ENCODE data around the gene CAMTA1.

CAMTA1 gene

GRCh38 chr1:7526867-7527732 is 741.8 kb downstream of the CAMTA1 start:
- Histone ChIP-seq H3K27me3 (no peaks in the 10 kb centered on the region), H3K4me2 (no peak overlapping the region), H4K20me1 (no peaks in the 10 kb centered on the region), H3K36me3 (no peaks in the 10 kb centered on the region), H3K9me3 (no peaks in the 10 kb centered on the region), H3K27ac (no peak overlapping the region), H3K4me1 (no peaks in the 10 kb centered on the region; the same call in 1 of the 2 replicates), H3K4me3 (no peak overlapping the region), H3K9ac (no peak overlapping the region)
- no peak for TF ChIP-seq Cebpa-rat (IDR thresholded peaks at IDR 0.05)

- H3K9me3 ChIP-seq = no peaks in the 10 kb centered on the region
- H3K4me2 ChIP-seq = no peak overlapping the region
- no peak overlapping the region for H3K4me3 ChIP-seq
- H3K36me3 ChIP-seq = no peaks in the 10 kb centered on the region
- TF ChIP-seq Cebpa-rat (IDR thresholded peaks at IDR 0.05) = no peak
- no peak overlapping the region for H3K27ac ChIP-seq
- H4K20me1 ChIP-seq = no peaks in the 10 kb centered on the region
- no peaks in the 10 kb centered on the region for H3K27me3 ChIP-seq
- H3K4me1 ChIP-seq = no peaks in the 10 kb centered on the region; the same call in 1 of the 2 replicates
- H3K9ac ChIP-seq = no peak overlapping the region
Measured at GRCh38 chr1:7527733-7528045, 742.4 kb downstream of the CAMTA1 start.

GRCh38 chr1:7528386-7529198 is 743.3 kb downstream of the CAMTA1 start:
- Histone ChIP-seq H3K27ac (no peak overlapping the region), H3K27me3 (no peaks in the 10 kb centered on the region), H4K20me1 (no peaks in the 10 kb centered on the region), H3K4me1 (no peaks in the 10 kb centered on the region; the same call in 1 of the 2 replicates), H3K9ac (no peak overlapping the region), H3K4me3 (no peak overlapping the region), H3K9me3 (no peaks in the 10 kb centered on the region), H3K36me3 (no peaks in the 10 kb centered on the region), H3K4me2 (no peak overlapping the region)
- no peak for TF ChIP-seq Cebpa-rat (IDR thresholded peaks at IDR 0.05)

GRCh38 chr1:7529917-7530316 is 744.7 kb downstream of the CAMTA1 start:
- no peak overlapping the region for H3K4me3 ChIP-seq
- H3K4me2 ChIP-seq = no peak overlapping the region
- no peaks in the 10 kb centered on the region for H3K27me3 ChIP-seq
- H3K27ac ChIP-seq = no peak overlapping the region
- no peak for TF ChIP-seq Cebpa-rat (IDR thresholded peaks at IDR 0.05)
- no peaks in the 10 kb centered on the region for H3K9me3 ChIP-seq
- no peaks in the 10 kb centered on the region for H3K36me3 ChIP-seq
- no peaks in the 10 kb centered on the region for H4K20me1 ChIP-seq
- peaks cover 3% of the 10 kb centered on the region for H3K4me1 ChIP-seq
- H3K9ac ChIP-seq = no peak overlapping the region

- H3K4me1 ChIP-seq = peaks cover 22% of the 10 kb centered on the region
- no peak overlapping the region for H3K9ac ChIP-seq
- H3K36me3 ChIP-seq = no peaks in the 10 kb centered on the region
- no peaks in the 10 kb centered on the region for H3K27me3 ChIP-seq
- no peaks in the 10 kb centered on the region for H4K20me1 ChIP-seq
- no peak overlapping the region for H3K4me3 ChIP-seq
- no peak overlapping the region for H3K4me2 ChIP-seq
- H3K9me3 ChIP-seq = no peaks in the 10 kb centered on the region
- no peak overlapping the region for H3K27ac ChIP-seq
- TF ChIP-seq Cebpa-rat (IDR thresholded peaks at IDR 0.05) = no peak
Measured at GRCh38 chr1:7531562-7532340, 746.5 kb downstream of the CAMTA1 start.

- H3K4me1 ChIP-seq = peaks cover 34% of the 10 kb centered on the region
Measured at GRCh38 chr1:7533006-7533405, 747.8 kb downstream of the CAMTA1 start.

GRCh38 chr1:7534061-7534825 is 749.0 kb downstream of the CAMTA1 start:
- Histone ChIP-seq H3K4me2 (no peak overlapping the region), H3K36me3 (no peaks in the 10 kb centered on the region), H3K27me3 (no peaks in the 10 kb centered on the region), H3K4me1 (peaks cover 47% of the 10 kb centered on the region), H4K20me1 (no peaks in the 10 kb centered on the region), H3K9ac (no peak overlapping the region), H3K4me3 (no peak overlapping the region), H3K27ac (0 out of 2 replicates have a peak overlapping the region, but pooled peaks have one; percentile 13), H3K9me3 (no peaks in the 10 kb centered on the region)
- no peak for TF ChIP-seq Cebpa-rat (IDR thresholded peaks at IDR 0.05)

More at GRCh38 chr1:7533006-7533405, 747.8 kb downstream of the CAMTA1 start:
- Histone ChIP-seq H3K27ac (no peak overlapping the region), H3K9me3 (no peaks in the 10 kb centered on the region), H3K4me2 (no peak overlapping the region), H3K36me3 (no peaks in the 10 kb centered on the region), H3K4me3 (no peak overlapping the region), H4K20me1 (no peaks in the 10 kb centered on the region), H3K9ac (no peak overlapping the region), H3K27me3 (no peaks in the 10 kb centered on the region)
- no peak for TF ChIP-seq Cebpa-rat (IDR thresholded peaks at IDR 0.05)

GRCh38 chr1:7535016-7535415 is 749.8 kb downstream of the CAMTA1 start:
- Histone ChIP-seq H3K4me2 (no peak overlapping the region), H3K27ac (no peak overlapping the region), H3K4me1 (peaks cover 49% of the 10 kb centered on the region)

More at GRCh38 chr1:7535016-7535415, 749.8 kb downstream of the CAMTA1 start:
- Histone ChIP-seq H3K36me3 (no peaks in the 10 kb centered on the region), H3K9me3 (no peaks in the 10 kb centered on the region), H3K9ac (no peak overlapping the region), H4K20me1 (no peaks in the 10 kb centered on the region), H3K27me3 (no peaks in the 10 kb centered on the region), H3K4me3 (no peak overlapping the region)
- no peak for TF ChIP-seq Cebpa-rat (IDR thresholded peaks at IDR 0.05)
